LNCaP clone FGC (cell line): ENCODE data around the gene PIMREG.

Experiments used
- DNase-seq: peaks from one replicate; pipeline ENCODE4 v3.0.0-alpha.2; 2011; ENCODE audit warnings: low read depth
- H3K4me3 ChIP-seq: 2 replicates; pipeline ENCODE4 v1.5.1; 2011; ENCODE audit warnings: mild to moderate bottlenecking, low read depth, low read length, control low read depth
- CTCF ChIP-seq: IDR thresholded peaks from 2 replicates; pipeline ENCODE4 v1.5.1; 2012; ENCODE audit warnings: mild to moderate bottlenecking; ENCODE audit not compliant: control insufficient read depth, insufficient read depth; ENCODE audit errors: extremely low read depth

PIMREG gene

GRCh38 chr17:6456914-6457687 is 12.8 kb downstream of the PIMREG start:
- TF ChIP-seq CTCF = no peak
- no peak for DNase-seq
- no peak overlapping the region for H3K4me3 ChIP-seq

- DNase-seq = no peak
- no peak for TF ChIP-seq CTCF
- H3K4me3 ChIP-seq = no peak overlapping the region
These were observed 13.6 kb downstream of the PIMREG start for GRCh38 chr17:6457688-6458459.

- no peak overlapping the region for H3K4me3 ChIP-seq
- no peak for DNase-seq
- no peak for TF ChIP-seq CTCF
These were observed 14.2 kb downstream of the PIMREG start for GRCh38 chr17:6458460-6458950.

GRCh38 chr17:6460531-6461161 is 16.4 kb downstream of the PIMREG start:
- TF ChIP-seq CTCF = no peak
- no peak overlapping the region for H3K4me3 ChIP-seq

GRCh38 chr17:6461246-6461645 is 17.0 kb downstream of the PIMREG start:
- no peak for TF ChIP-seq CTCF
- no peak overlapping the region for H3K4me3 ChIP-seq

More at GRCh38 chr17:6460531-6461161, 16.4 kb downstream of the PIMREG start:
- no peak for DNase-seq

GRCh38 chr17:6461792-6462524 is 17.7 kb downstream of the PIMREG start:
- TF ChIP-seq CTCF = no peak
- no peak overlapping the region for H3K4me3 ChIP-seq
- DNase-seq = no peak

More at GRCh38 chr17:6461246-6461645, 17.0 kb downstream of the PIMREG start:
- DNase-seq = no peak
